GM19452 (cell line): ENCODE data around the gene MAGED1.
A peak's percentile ranks its signal among the peaks of the same experiment; 100 is the strongest.
"Not testable (repeated sequence)": the region's sequence is repeated elsewhere in the genome, so short reads cannot be mapped to it uniquely, and the experiment has no call there.

Experiments
- ATAC-seq: cut with Tn5 transposase; IDR thresholded peaks from one replicate; pipeline ENCODE4 v1.9.1; 2021; ENCODE audit not compliant: unreplicated experiment

The MAGED1 gene

GRCh38 chrX:51893931-51894696 lies 691 bp downstream of the MAGED1 start:
- ATAC-seq, result no peak

GRCh38 chrX:51894697-51895336 lies 1.4 kb downstream of the MAGED1 start:
- peak; percentile 57 for ATAC-seq

GRCh38 chrX:51896626-51897025 lies 3.2 kb downstream of the MAGED1 start:
- ATAC-seq, result no peak

- ATAC-seq, result no peak
Measured at GRCh38 chrX:51899741-51900140, 6.3 kb downstream of the MAGED1 start.

GRCh38 chrX:51902510-51903050 lies 9.2 kb downstream of the MAGED1 start:
- no peak for ATAC-seq

GRCh38 chrX:51905152-51905551 lies 11.7 kb downstream of the MAGED1 start:
- ATAC-seq, result not testable (repeated sequence)

DNA sequence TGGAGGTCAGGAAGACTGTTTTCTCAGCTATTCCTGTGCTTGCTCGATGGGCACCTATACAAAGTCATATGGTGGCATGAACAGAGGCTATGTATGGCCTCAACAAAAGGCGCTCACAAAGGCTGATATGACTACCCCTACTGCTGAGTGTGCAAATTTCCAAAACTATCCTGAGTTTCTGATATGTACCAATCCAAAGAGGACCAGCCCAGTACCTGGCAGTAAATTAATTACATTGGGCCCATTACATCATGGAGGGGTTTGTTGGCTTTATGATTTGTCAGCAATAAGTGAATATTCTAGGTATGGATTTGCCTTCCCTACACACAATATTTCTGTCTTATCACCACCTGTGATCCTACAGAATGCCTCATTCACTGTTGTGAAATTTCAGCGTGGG lies 12.3 kb downstream of the MAGED1 start:
- no peak for ATAC-seq

- no peak for ATAC-seq
Measured at GRCh38 chrX:51917604-51918003, 24.2 kb downstream of the MAGED1 start.

- ATAC-seq, result no peak
Measured at GRCh38 chrX:51922561-51922960, 29.1 kb downstream of the MAGED1 start.

GRCh38 chrX:51931566-51932150 lies 38.2 kb downstream of the MAGED1 start:
- ATAC-seq, result no peak
